Thoracic aorta (tissue), 2 donors: ENCODE data around the gene ZNF268. TPM values are rescaled to one million over a fixed set of nuclear protein-coding genes. Genes with fewer than 3 reads are reported as not detected.

Experiments
- ATAC-seq: fragments of 150-250 bp; one replicate; pipeline ENCODE4 v1.8.0; 2017; ENCODE audit warnings: low read depth; ENCODE audit not compliant: insufficient number of reproducible peaks, low FRiP score
- DNase-seq: peaks from one replicate; pipeline ENCODE4 v3.0.0-alpha.2; 2020; ENCODE audit warnings: low spot score
- H3K27ac ChIP-seq, 2 donors: fragments of 200-600 bp; sonication (generic); 1 replicate in 1 of 2; 2 replicates in 1 of 2; pipeline ENCODE4 v1.5.1; 2016; ENCODE audit warnings: mild to moderate bottlenecking in 2 of 2, moderate library complexity in 2 of 2
- H3K27me3 ChIP-seq: fragments of 200-600 bp; sonication (generic); replicated peaks from 2 replicates; pipeline ENCODE4 v1.6.0; 2016; ENCODE audit warnings: mild to moderate bottlenecking; ENCODE audit not compliant: insufficient read depth
- H3K36me3 ChIP-seq: fragments of 200-600 bp; sonication (generic); one replicate; pipeline ENCODE4 v1.5.1; 2016
- H3K4me1 ChIP-seq, 2 donors: fragments of 200-600 bp; sonication (generic); 1 replicate in 1 of 2; 2 replicates in 1 of 2; pipeline versions ENCODE4 v1.5.1 to v1.6.0; 2016; ENCODE audit warnings: low read depth in 2 of 2, mild to moderate bottlenecking in 1 of 2; ENCODE audit not compliant: control insufficient read depth in 1 of 2
- H3K4me3 ChIP-seq: fragments of 200-600 bp; sonication (generic); 2 replicates; pipeline ENCODE4 v1.5.1; 2016; ENCODE audit warnings: mild to moderate bottlenecking
- H3K9me3 ChIP-seq: fragments of 200-600 bp; sonication (generic); 2 replicates; pipeline ENCODE4 v1.5.1; 2016
- total RNA-seq, 2 donors: library from RNA; depleted of rRNA; stranded (reverse); fragments of >200 nt; gene quantifications; one replicate each; pipeline versions ENCODE4 v1.1.0 to v1.2.3, GENCODE V29; 2016
- TF ChIP-seq, protein P1 (sequence below): fragments of 200-600 bp; sonication (generic); IDR thresholded peaks from one replicate; pipeline ENCODE4 v1.5.1; 2019; ENCODE audit warnings: antibody characterized with exemption

Gene ZNF268
- total RNA-seq, 2 donors from 2014 or later = 21.3 to 25.5 TPM

DNA sequence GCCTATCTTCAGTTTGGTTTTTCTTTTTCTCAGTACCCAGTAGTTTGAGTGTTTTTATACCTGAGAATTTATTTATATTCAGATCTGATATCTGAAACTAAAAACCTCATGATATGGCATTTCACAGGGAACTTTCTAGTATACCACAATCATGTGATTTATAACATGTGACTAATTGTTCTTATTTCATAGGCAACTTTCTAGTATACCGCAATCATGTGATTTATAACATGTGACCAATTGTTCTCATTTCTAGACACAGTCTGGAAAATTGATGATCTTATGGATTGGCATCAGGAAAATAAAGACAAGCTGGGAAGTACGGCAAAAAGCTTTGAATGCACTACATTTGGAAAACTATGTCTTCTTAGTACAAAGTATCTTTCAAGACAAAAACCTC lies 20.6 kb downstream of the ZNF268 start:
- H3K27ac ChIP-seq = no peak overlapping the region
- H3K36me3 ChIP-seq = peaks cover 41% of the 10 kb centered on the region
- H3K4me1 ChIP-seq = no peaks in the 10 kb centered on the region
- TF ChIP-seq, protein P1, sequence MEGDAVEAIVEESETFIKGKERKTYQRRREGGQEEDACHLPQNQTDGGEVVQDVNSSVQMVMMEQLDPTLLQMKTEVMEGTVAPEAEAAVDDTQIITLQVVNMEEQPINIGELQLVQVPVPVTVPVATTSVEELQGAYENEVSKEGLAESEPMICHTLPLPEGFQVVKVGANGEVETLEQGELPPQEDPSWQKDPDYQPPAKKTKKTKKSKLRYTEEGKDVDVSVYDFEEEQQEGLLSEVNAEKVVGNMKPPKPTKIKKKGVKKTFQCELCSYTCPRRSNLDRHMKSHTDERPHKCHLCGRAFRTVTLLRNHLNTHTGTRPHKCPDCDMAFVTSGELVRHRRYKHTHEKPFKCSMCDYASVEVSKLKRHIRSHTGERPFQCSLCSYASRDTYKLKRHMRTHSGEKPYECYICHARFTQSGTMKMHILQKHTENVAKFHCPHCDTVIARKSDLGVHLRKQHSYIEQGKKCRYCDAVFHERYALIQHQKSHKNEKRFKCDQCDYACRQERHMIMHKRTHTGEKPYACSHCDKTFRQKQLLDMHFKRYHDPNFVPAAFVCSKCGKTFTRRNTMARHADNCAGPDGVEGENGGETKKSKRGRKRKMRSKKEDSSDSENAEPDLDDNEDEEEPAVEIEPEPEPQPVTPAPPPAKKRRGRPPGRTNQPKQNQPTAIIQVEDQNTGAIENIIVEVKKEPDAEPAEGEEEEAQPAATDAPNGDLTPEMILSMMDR = no peak
- H3K4me3 ChIP-seq = peak overlapping the region; percentile 38
- peaks cover 74% of the 10 kb centered on the region for H3K9me3 ChIP-seq
- no peaks in the 10 kb centered on the region for H3K27me3 ChIP-seq
- DNase-seq = no peak
- no peak for ATAC-seq

GRCh38 chr12:133202493-133203343 lies 21.4 kb downstream of the ZNF268 start:
- Histone ChIP-seq H3K36me3 (peaks cover 41% of the 10 kb centered on the region), H3K27ac (no peak overlapping the region), H3K9me3 (peaks cover 82% of the 10 kb centered on the region), H3K4me1 (no peaks in the 10 kb centered on the region), H3K4me3 (peak overlapping the region; percentile 38), H3K27me3 (no peaks in the 10 kb centered on the region)
- DNase-seq = no peak
- no peak for ATAC-seq
- TF ChIP-seq, protein P1 = no peak

DNA sequence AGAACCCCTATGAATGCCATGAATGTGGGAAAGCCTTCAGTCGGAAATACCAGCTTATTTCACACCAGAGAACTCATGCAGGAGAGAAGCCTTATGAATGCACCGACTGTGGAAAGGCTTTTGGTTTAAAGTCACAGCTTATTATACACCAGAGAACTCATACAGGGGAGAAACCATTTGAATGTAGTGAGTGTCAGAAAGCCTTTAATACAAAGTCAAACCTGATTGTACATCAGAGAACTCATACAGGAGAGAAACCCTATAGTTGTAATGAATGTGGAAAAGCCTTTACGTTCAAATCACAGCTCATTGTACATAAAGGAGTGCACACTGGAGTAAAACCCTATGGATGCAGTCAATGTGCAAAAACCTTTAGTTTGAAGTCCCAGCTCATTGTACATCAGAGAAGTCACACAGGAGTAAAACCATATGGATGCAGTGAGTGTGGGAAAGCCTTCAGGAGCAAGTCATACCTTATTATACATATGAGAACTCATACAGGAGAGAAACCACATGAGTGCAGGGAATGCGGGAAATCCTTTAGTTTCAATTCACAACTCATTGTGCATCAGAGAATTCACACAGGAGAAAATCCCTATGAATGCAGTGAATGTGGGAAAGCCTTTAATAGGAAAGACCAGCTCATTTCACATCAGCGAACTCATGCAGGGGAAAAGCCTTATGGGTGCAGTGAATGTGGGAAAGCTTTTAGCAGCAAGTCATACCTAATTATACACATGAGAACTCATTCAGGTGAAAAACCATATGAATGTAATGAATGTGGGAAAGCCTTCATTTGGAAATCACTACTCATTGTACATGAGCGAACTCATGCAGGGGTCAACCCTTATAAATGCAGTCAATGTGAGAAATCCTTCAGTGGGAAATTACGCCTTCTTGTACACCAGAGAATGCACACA lies 22.3 kb downstream of the ZNF268 start:
- peaks cover 41% of the 10 kb centered on the region for H3K36me3 ChIP-seq
- ATAC-seq = no peak
- TF ChIP-seq, protein P1 = no peak
- peak overlapping the region; percentile 38 for H3K4me3 ChIP-seq
- no peaks in the 10 kb centered on the region for H3K4me1 ChIP-seq
- H3K9me3 ChIP-seq = peaks cover 91% of the 10 kb centered on the region
- H3K27me3 ChIP-seq = no peaks in the 10 kb centered on the region
- DNase-seq = no peak
- no peak overlapping the region for H3K27ac ChIP-seq

DNA sequence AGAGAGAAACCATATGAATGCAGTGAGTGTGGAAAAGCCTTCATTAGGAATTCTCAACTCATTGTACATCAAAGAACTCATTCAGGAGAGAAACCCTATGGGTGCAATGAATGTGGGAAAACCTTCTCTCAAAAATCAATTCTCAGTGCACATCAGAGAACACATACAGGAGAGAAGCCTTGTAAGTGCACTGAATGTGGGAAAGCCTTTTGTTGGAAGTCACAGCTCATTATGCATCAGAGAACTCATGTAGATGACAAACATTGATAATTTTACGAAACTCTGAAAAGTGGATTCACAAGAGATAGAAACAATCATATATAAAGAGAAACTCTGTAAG lies 22.9 kb downstream of the ZNF268 start:
- Histone ChIP-seq H3K27ac (no peak overlapping the region), H3K36me3 (peaks cover 41% of the 10 kb centered on the region), H3K4me3 (peak overlapping the region; percentile 38), H3K9me3 (peaks cover 97% of the 10 kb centered on the region), H3K27me3 (no peaks in the 10 kb centered on the region), H3K4me1 (no peaks in the 10 kb centered on the region)
- no peak for DNase-seq
- TF ChIP-seq, protein P1 = no peak
- no peak for ATAC-seq

DNA sequence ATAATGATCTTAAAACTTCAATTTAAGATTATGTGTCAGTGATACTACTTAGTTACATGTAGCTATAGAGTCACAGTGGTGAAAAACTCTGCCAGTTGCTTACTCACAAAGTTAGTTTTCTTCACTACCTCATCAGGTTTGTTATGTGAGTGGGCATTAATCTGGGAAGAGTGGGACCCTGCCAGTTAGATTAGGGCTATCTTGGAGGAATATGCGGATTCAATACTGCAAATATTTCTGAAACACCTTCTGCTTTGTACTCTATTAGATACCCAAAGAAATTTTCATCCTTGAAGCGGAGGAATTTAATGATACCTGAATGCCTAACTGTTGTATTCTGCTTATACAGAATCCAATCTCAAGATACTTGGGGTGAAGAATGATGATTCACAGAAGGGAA lies 25.1 kb downstream of the ZNF268 start:
- Histone ChIP-seq H3K27me3 (no peaks in the 10 kb centered on the region), H3K27ac (no peak overlapping the region), H3K4me3 (no peak overlapping the region), H3K36me3 (peaks cover 25% of the 10 kb centered on the region), H3K4me1 (no peaks in the 10 kb centered on the region), H3K9me3 (peaks cover 99% of the 10 kb centered on the region)
- ATAC-seq (no peak), DNase-seq (no peak)
- TF ChIP-seq, protein P1 = no peak
